ENCODE data around the gene ARHGAP35. TPM values are rescaled to one million over a fixed set of nuclear protein-coding genes. Genes with fewer than 3 reads are reported as not detected.
"Not testable (repeated sequence)": the region's sequence is repeated elsewhere in the genome, so short reads cannot be mapped to it uniquely, and the experiment has no call there.

The ARHGAP35 gene
- total RNA-seq, 1 experiment from 2014 or later, result 64.1 TPM

- ATAC-seq, result peak; percentile 99
- TSS peak; percentile 67 for BruUV-seq (replicated peaks)
- ChIA-PET POLR2A (interaction anchor here (0.5 to 0.6 kb wide), 2 partner anchors 10 to 86 kb away, joined by 4 to 9 read pairs; no protein-coding TSS in a partner anchor), CTCF (no interaction called here)
- in situ Hi-C loops (cut with HindIII; ENCODE audit: low pct_unique_long_range_greater_than_20kb, low sequenced_read_pairs), result no loop called here
- Histone ChIP-seq H3K27me3 (ENCODE audit: control insufficient read depth, insufficient read depth, low read length) (no peaks in the 10 kb centered on the region), H3K4me1 (ENCODE audit: control insufficient read depth, insufficient read depth, low read length) (peaks cover 7% of the 10 kb centered on the region; the same call in 1 of the 2 replicates), H3K9me3 (ENCODE audit: control insufficient read depth, insufficient read depth, low read depth, low read length) (no peaks in the 10 kb centered on the region), H3K27ac (ENCODE audit: low read length) (peak within 1 kb of the TSS; percentile 88), H3K4me3 (ENCODE audit: low read depth in 2 of 2, low read length in 2 of 2) (peak within 1 kb of the TSS; percentile 88 to 93), H3K36me3 (ENCODE audit: control insufficient read depth, insufficient read depth, low read length) (peaks cover 4% of the 10 kb centered on the region; the same call in 1 of the 2 replicates)
- no peak for TF ChIP-seq REST (IDR thresholded peaks at IDR 0.05; ENCODE audit: insufficient read depth in 1 of 2, low read depth in 2 of 2, low read length in 1 of 2)
- TF ChIP-seq CTCF (IDR thresholded peaks at IDR 0.05), result no peak
- TF ChIP-seq POLR2AphosphoS5 (IDR thresholded peaks at IDR 0.05; ENCODE audit: low read depth, low read length), result no peak; the same call in none of the 2 replicates
- TF ChIP-seq TCF7L2 (IDR thresholded peaks at IDR 0.05; ENCODE audit: low read depth, low read length), result no peak
- peak; percentile 54; the same call in 1 of the 2 replicates for TF ChIP-seq SIN3A (IDR thresholded peaks at IDR 0.05; ENCODE audit: borderline replicate concordance, insufficient read depth, low read depth, low read length)
- peak; percentile 94 for DNase-seq (ENCODE audit: low read depth, low spot score)
- intact Hi-C loops (cut with micrococcal nuclease; ENCODE audit: unreplicated experiment), result no loop called here
These were observed 10.3 kb upstream of the ARHGAP35 start, which contains the start of gene AP2S1 for GRCh38 chr19:46850228-46851203. TSS of gene AP2S1 (minus strand) at chr19:46850846. CDS start at chr19:46850766, 80 bp downstream.

GRCh38 chr19:46852830-46853229, 8.0 kb upstream of the ARHGAP35 start:
- no peak for DNase-seq (ENCODE audit: low read depth, low spot score)
- no peak overlapping the region for H3K27ac ChIP-seq (ENCODE audit: low read length)
- in situ Hi-C loops (cut with HindIII; ENCODE audit: low pct_unique_long_range_greater_than_20kb, low sequenced_read_pairs) (no loop called here), intact Hi-C loops (cut with micrococcal nuclease; ENCODE audit: unreplicated experiment) (no loop called here)
- POLR2A ChIA-PET, result no interaction called here
- H3K4me3 ChIP-seq (ENCODE audit: low read depth in 2 of 2, low read length in 2 of 2), result no peak overlapping the region
- no peak for ATAC-seq
- peaks cover 12% of the 10 kb centered on the region for H3K4me1 ChIP-seq (ENCODE audit: control insufficient read depth, insufficient read depth, low read length)
- peaks cover 3% of the 10 kb centered on the region; the same call in 1 of the 2 replicates for H3K36me3 ChIP-seq (ENCODE audit: control insufficient read depth, insufficient read depth, low read length)
- no peaks in the 10 kb centered on the region for H3K9me3 ChIP-seq (ENCODE audit: control insufficient read depth, insufficient read depth, low read depth, low read length)
- H3K27me3 ChIP-seq (ENCODE audit: control insufficient read depth, insufficient read depth, low read length), result no peaks in the 10 kb centered on the region
- no TSS peak for BruUV-seq (replicated peaks)
- TF ChIP-seq CTCF (IDR thresholded peaks at IDR 0.05), result no peak
- CTCF ChIA-PET, result no interaction called here

GRCh38 chr19:46854698-46855097, 6.1 kb upstream of the ARHGAP35 start:
- BruUV-seq (replicated peaks); DNase-seq (ENCODE audit: low read depth, low spot score); H3K27ac ChIP-seq (ENCODE audit: low read length); H3K36me3 ChIP-seq (ENCODE audit: control insufficient read depth, insufficient read depth, low read length); ATAC-seq; H3K9me3 ChIP-seq (ENCODE audit: control insufficient read depth, insufficient read depth, low read depth, low read length); H3K4me3 ChIP-seq (ENCODE audit: low read depth in 2 of 2, low read length in 2 of 2); intact Hi-C loops (cut with micrococcal nuclease; ENCODE audit: unreplicated experiment); H3K27me3 ChIP-seq (ENCODE audit: control insufficient read depth, insufficient read depth, low read length); in situ Hi-C loops (cut with HindIII; ENCODE audit: low pct_unique_long_range_greater_than_20kb, low sequenced_read_pairs); POLR2A ChIA-PET: not testable (repeated sequence)
- peaks cover 16% of the 10 kb centered on the region for H3K4me1 ChIP-seq (ENCODE audit: control insufficient read depth, insufficient read depth, low read length)
- CTCF ChIA-PET, result interaction anchor here (0.5 to 0.7 kb wide), 2 partner anchors 25 to 139 kb away, joined by 11 to 16 read pairs; no protein-coding TSS in a partner anchor
